Vagina (tissue), 2 donors: ENCODE data around the gene TRIP13.

Source experiments
- CTCF ChIP-seq, 3 experiments: fragments of 450-650 bp in 2 of 3; fragments of 200-600 bp in 1 of 3; sonication (generic) in 1 of 3; IDR thresholded peaks; one replicate each; pipeline ENCODE4 v1.5.1; 2017 to 2019; ENCODE audit warnings: antibody characterized with exemption in 3 of 3, mild to moderate bottlenecking in 2 of 3, moderate library complexity in 2 of 3
- POLR2A ChIP-seq, 2 donors: fragments of 450-650 bp; IDR thresholded peaks; one replicate each; pipeline ENCODE4 v1.6.1; 2017; ENCODE audit warnings: antibody characterized with exemption in 2 of 2, mild to moderate bottlenecking in 2 of 2, moderate library complexity in 2 of 2
- POLR2AphosphoS5 ChIP-seq, 2 donors: sonication (generic); formaldehyde crosslinking; IDR thresholded peaks; one replicate each; pipeline ENCODE4 v1.9.0; 2017; ENCODE audit warnings: antibody characterized with exemption in 2 of 2, mild to moderate bottlenecking in 2 of 2, low read depth in 1 of 2; ENCODE audit not compliant: insufficient read depth in 1 of 2

DNA sequence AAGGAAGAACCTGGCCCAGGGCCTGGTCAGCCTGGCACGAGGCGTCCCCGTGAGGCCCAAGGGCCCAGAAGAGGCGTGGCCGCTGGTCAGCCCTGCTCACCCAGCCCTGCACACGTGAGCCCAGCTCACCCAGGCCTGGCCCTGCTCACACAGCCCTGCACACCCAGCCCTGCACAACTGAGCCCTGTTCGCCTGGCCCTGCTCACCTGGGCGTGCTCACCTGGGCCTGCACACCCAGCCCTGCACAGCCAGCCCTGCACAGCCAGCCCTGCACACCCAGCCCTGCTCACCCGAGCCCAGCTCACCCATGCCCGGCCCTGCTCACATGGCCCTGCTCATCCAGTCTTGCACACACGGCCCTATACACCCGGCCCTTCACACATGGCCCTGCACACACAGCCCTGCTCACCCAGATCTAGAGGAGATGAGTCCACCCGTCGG is 44.0 kb upstream of the TRIP13 start:
- TF ChIP-seq CTCF (IDR thresholded peaks at IDR 0.05) (no peak), POLR2AphosphoS5 (IDR thresholded peaks at IDR 0.05; ENCODE audit: insufficient read depth in 1 of 2, low read depth in 1 of 2) (no peak), POLR2A (IDR thresholded peaks at IDR 0.05) (no peak)
